GM18502 (cell line): ENCODE results near the gene CLPX.
"Not testable (repeated sequence)": the region's sequence is repeated elsewhere in the genome, so short reads cannot be mapped to it uniquely, and the experiment has no call there.

Experiments
- ATAC-seq: cut with Tn5 transposase; IDR thresholded peaks from one replicate; pipeline ENCODE4 v1.9.1; 2021; ENCODE audit warnings: mild to moderate bottlenecking; ENCODE audit not compliant: unreplicated experiment, poor library complexity

Gene CLPX

DNA sequence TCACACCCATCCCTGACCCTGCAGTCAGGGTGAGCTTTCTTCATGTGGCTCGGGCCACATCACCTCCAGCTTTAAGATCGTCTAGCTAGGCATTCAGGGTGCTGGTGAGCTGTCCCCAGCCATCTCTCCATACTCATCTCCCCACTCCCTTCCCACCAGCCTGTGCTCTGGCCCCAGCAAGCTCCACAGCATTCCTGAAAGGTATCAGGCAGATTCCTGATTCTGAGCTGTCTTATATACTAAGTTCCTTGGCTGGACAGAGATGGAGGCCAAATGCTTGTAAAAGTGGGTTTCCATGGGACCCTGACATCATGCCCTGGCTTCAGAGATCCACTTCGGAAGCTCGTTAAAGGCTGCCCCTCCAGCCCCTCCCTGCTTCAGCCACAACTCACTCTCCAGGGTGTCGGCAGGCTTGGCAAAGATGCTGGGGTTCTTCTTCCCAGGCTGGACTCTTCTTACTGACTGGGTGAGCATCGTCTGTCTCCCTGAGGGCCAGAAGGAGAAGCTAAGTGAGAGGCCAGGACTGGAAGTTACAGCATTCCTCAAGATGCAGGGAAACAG is 22.2 kb upstream of the CLPX start:
- no peak for ATAC-seq

- no peak for ATAC-seq
These were observed 21.6 kb upstream of the CLPX start for GRCh38 chr15:65206750-65207149.

GRCh38 chr15:65204931-65205660 is 20.0 kb upstream of the CLPX start:
- no peak for ATAC-seq

GRCh38 chr15:65204236-65204930 is 19.2 kb upstream of the CLPX start:
- no peak for ATAC-seq

GRCh38 chr15:65201918-65202317 is 16.8 kb upstream of the CLPX start:
- ATAC-seq, result no peak

DNA sequence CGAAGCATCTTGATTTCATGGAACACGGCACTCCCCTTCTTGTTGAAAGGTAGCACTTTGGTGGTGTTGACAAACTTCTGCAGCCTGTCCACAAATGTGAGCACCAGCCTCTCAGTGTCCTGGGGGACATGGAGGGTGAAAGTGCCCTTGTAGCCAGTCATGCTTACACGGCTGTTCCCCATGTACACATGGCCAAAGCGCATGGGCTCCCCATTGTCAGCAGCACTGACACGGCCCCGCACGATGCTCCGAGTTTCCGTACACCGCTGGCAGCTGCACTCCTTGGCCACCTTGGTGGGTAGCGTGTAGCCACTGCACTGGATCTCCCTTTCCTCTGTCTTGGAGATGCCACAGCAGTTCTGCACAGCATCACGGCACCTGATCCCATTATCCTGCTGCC is 13.4 kb upstream of the CLPX start:
- no peak for ATAC-seq

DNA sequence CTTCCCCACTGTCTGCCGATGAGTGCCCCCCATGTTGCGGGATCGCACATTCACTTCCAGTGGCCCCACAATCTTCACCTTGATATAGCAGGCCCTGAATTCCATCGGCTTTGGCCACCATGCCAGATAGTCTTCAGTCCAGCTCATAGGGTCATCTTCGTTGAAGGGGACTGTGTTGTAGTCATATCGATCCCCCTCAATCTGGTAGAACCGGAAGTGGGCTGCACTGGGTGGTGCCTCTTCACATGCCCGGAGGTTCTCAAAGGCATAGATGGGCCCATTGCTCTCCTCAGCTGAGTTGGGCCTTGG is 12.1 kb upstream of the CLPX start:
- no peak for ATAC-seq

DNA sequence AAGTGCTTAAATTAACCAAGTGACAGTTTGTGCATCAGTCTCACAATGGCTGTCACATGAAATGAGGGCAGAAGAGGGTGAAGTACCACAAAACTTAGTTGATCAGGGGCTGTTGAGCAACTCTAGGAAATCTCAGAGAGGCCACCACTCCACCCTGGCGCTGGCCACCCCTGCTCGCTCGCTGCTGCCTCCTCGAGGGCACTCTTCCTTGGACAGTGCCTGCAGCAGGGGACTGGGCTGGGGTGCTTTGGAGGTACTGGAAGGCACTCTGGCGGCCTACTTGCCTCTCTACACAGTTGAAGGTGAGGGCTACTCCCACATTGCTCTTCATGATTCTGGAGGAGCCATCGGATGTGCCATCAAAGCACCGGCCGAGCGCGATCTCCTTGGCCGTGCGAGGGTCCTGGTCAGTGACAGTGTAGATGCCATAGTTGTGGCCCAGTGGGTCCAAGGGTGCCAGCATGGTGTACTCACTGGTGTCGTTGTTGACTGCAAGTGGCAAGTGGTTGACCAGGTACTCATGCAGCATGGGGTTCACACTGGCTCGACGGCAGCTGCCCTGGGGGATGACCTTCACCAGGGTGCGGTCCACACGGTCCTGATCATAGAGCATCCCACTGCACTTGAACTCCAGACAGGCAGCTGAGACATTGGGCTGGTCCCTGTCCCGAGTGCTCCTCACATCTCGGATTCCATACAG is 11.6 kb upstream of the CLPX start:
- ATAC-seq, result no peak

DNA sequence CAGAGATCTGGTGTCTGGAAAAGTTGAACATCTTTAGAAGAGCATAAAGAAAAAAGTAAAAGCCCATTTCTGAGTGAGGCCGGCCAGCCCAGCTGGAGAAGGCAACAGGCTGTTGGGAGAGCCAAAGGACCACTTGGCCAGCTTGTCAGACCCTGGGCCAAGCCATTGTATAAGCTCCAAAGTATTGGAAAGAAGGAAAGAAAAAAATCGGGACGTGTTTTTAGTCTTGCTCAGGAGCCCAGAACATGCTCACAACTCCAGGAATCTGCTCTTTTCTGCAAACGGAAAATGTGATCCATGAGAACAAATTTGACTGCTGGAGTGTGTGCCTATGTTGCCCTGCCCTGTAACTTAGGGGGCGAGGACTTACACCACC is 10.4 kb upstream of the CLPX start:
- ATAC-seq, result no peak

DNA sequence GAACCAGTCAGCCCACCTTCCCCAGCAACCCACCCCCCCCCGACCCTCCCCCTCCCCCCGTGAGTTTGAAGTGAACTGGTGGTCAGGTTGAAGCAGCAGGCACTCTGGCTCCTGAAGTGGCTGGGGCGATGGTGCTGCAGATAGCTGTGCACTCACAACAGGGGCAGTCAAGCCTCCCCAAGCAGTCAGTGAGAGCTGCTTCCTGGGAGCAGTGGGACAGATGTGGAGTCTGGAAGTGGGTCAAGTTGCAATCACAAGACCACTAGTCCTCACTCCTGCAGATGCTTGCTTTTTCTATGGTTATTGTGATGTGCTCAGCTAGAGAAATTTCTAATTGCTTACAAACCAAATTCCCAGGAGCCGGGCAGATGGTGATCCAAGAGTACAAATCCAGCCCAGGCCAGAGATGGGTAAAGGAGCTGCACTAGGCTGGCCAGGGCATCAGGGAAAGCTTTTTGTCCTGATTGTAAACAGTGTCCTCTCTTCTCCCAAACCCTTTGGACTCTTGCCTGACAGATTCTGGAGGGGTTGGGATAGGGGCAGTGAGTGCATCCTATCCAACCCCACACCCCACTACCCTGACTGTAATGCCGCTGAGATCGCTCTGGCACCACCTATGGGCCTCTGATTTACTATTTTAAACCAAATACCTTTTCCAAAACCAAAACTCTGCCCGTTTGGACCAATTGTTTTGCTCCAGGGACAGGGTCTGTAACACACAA is 9.8 kb upstream of the CLPX start:
- no peak for ATAC-seq

GRCh38 chr15:65192016-65192415 is 6.9 kb upstream of the CLPX start:
- no peak for ATAC-seq

- ATAC-seq, result no peak
These were observed 4.1 kb upstream of the CLPX start for GRCh38 chr15:65189102-65189740.

GRCh38 chr15:65188472-65188871 is 3.3 kb upstream of the CLPX start:
- ATAC-seq, result not testable (repeated sequence)

- peak; percentile 23 for ATAC-seq
These were observed 756 bp downstream of the CLPX start for GRCh38 chr15:65184305-65184867.

- ATAC-seq, result no peak
These were observed 1.3 kb downstream of the CLPX start for GRCh38 chr15:65183865-65184159.

GRCh38 chr15:65182538-65182937 is 2.6 kb downstream of the CLPX start:
- no peak for ATAC-seq

DNA sequence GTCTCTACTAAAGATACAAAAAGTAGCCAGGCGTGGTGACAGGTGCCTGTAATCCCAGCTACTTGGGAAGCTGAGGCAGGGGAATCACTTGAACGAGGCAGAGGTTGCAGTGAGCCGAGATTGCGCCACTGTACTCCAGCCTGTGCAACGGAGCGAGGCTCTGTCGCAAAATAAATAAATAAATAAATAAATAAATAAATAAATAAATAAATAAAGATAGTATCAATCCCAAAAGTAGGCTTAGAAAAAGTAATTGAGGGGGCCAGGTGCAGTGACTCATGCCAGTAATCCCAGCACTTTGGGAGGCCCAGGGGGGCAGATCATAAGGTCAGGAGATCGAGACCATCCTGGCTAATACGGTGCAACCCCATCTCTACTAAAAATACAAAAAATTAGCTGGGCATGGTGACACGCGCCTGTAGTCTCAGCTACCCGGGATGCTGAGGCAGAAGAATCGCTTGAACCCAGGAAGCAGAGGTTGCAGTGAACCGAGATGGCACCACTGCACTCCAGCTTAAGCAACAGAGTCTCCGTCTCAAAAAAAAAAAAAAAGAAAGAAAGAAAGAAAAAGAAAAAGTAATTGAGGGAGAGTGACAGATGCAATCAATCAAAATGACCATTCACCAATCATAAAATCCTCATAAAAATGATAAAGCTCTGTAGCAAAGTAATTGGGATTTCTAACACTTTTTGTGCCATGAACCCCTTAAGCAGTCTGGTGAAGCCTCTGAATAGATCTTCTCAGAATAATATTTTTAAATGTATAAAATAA is 3.4 kb downstream of the CLPX start:
- ATAC-seq, result not testable (repeated sequence)

- ATAC-seq, result no peak
These were observed 5.0 kb downstream of the CLPX start for GRCh38 chr15:65180167-65180566.

DNA sequence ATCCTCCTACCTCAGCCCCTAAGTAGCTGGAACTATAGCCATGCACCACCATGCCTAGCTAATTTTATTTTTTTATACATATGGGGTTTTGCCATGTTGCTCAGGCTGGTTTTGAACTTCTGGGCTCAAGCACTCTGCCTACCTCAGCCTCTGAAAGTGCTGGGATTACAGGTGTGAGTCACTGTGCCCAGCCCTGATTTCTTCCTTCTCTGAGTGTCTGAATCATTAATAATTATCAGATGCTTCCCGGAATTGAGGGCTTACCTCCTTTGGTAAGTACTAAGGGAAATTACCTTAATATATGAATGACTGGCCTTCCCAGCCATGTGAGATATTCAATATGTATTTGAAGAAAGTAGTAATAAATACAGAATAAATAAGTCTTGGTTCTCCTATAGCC is 7.2 kb downstream of the CLPX start:
- ATAC-seq, result no peak
